ENCODE data around the gene HBM.

Gene HBM

GRCh38 chr16:164827-165538 is 795 bp upstream of the HBM start:
- no peaks in the 10 kb centered on the region for H3K27me3 ChIP-seq (ENCODE audit: low read length)
- no peak overlapping the region for H3K4me3 ChIP-seq (ENCODE audit: insufficient read depth, low read length, poor library complexity, severe bottlenecking)
- no peak overlapping the region for H3K4me2 ChIP-seq (ENCODE audit: low read depth, low read length, poor library complexity, severe bottlenecking)
- no peaks in the 10 kb centered on the region for H3K79me2 ChIP-seq (ENCODE audit: insufficient read depth, low read length)
- H3K9me3 ChIP-seq (ENCODE audit: insufficient read depth, low read length) = no peaks in the 10 kb centered on the region
- no peak overlapping the region for H2AFZ ChIP-seq (ENCODE audit: low read depth, low read length, severe bottlenecking)
- no peak overlapping the region for H3K27ac ChIP-seq (ENCODE audit: low read depth, low read length)
- no peaks in the 10 kb centered on the region for H3F3A ChIP-seq (ENCODE audit: insufficient read depth)
- no peaks in the 10 kb centered on the region for H4K20me1 ChIP-seq (ENCODE audit: low read depth, low read length)
- no peak overlapping the region for H3K9ac ChIP-seq (ENCODE audit: low read length)
- no peak for TF ChIP-seq EZH2phosphoT487 (conservative IDR thresholded peaks at IDR 0.05; ENCODE audit: low read length)
- TF ChIP-seq CTCF (IDR thresholded peaks at IDR 0.05; ENCODE audit: insufficient read depth, low read length, poor library complexity, severe bottlenecking) = no peak
- H3K9me2 ChIP-seq (replicated peaks; ENCODE audit: insufficient read depth, low read length) = no peaks in the 10 kb centered on the region
- H3K36me3 ChIP-seq (ENCODE audit: low read length) = no peaks in the 10 kb centered on the region

GRCh38 chr16:166375-167121 is 770 bp downstream of the HBM start:
- Histone ChIP-seq H3K27ac (ENCODE audit: low read depth, low read length) (no peak overlapping the region), H3K4me2 (ENCODE audit: low read depth, low read length, poor library complexity, severe bottlenecking) (no peak overlapping the region), H3K79me2 (ENCODE audit: insufficient read depth, low read length) (no peaks in the 10 kb centered on the region), H3K9me2 (replicated peaks; ENCODE audit: insufficient read depth, low read length) (no peaks in the 10 kb centered on the region), H3F3A (ENCODE audit: insufficient read depth) (no peaks in the 10 kb centered on the region), H4K20me1 (ENCODE audit: low read depth, low read length) (no peaks in the 10 kb centered on the region), H3K9ac (ENCODE audit: low read length) (no peak overlapping the region), H3K27me3 (ENCODE audit: low read length) (no peaks in the 10 kb centered on the region), H3K9me3 (ENCODE audit: insufficient read depth, low read length) (no peaks in the 10 kb centered on the region), H2AFZ (ENCODE audit: low read depth, low read length, severe bottlenecking) (no peak overlapping the region), H3K4me3 (ENCODE audit: insufficient read depth, low read length, poor library complexity, severe bottlenecking) (no peak overlapping the region), H3K36me3 (ENCODE audit: low read length) (no peaks in the 10 kb centered on the region)
- TF ChIP-seq CTCF (IDR thresholded peaks at IDR 0.05; ENCODE audit: insufficient read depth, low read length, poor library complexity, severe bottlenecking) = no peak

- Histone ChIP-seq H2AFZ (ENCODE audit: low read depth, low read length, severe bottlenecking) (no peak overlapping the region), H3K9me3 (ENCODE audit: insufficient read depth, low read length) (no peaks in the 10 kb centered on the region), H3K27ac (ENCODE audit: low read depth, low read length) (no peak overlapping the region), H3K36me3 (ENCODE audit: low read length) (no peaks in the 10 kb centered on the region), H3K79me2 (ENCODE audit: insufficient read depth, low read length) (no peaks in the 10 kb centered on the region), H3K4me3 (ENCODE audit: insufficient read depth, low read length, poor library complexity, severe bottlenecking) (no peak overlapping the region), H3K4me2 (ENCODE audit: low read depth, low read length, poor library complexity, severe bottlenecking) (no peak overlapping the region), H3K9me2 (replicated peaks; ENCODE audit: insufficient read depth, low read length) (no peaks in the 10 kb centered on the region), H3K27me3 (ENCODE audit: low read length) (no peaks in the 10 kb centered on the region), H3F3A (ENCODE audit: insufficient read depth) (no peaks in the 10 kb centered on the region), H4K20me1 (ENCODE audit: low read depth, low read length) (no peaks in the 10 kb centered on the region), H3K9ac (ENCODE audit: low read length) (no peak overlapping the region)
- TF ChIP-seq CTCF (IDR thresholded peaks at IDR 0.05; ENCODE audit: insufficient read depth, low read length, poor library complexity, severe bottlenecking) (no peak), EZH2phosphoT487 (conservative IDR thresholded peaks at IDR 0.05; ENCODE audit: low read length) (no peak)
Observed at GRCh38 chr16:167122-167690, 1.4 kb downstream of the HBM start.
